SK-N-SH (cell line): ENCODE results near the gene ST7. TPM values are rescaled to one million over a fixed set of nuclear protein-coding genes. Genes with fewer than 3 reads are reported as not detected.
A peak's percentile ranks its signal among the peaks of the same experiment; 100 is the strongest.

Experiments
- CTCF ChIA-PET: fragments of 300-600, 350-600 bp; formaldehyde crosslinking; extraction: SDS; loops from one replicate; lab custom pipeline; 2021; lab: Yijun Ruan, JAX
- POLR2A ChIA-PET: fragments of 350-600 bp; sonication (Branson Sonifier 250); formaldehyde crosslinking; extraction: SDS; loops from one replicate; lab custom pipeline; 2020; ENCODE audit warnings: antibody characterized with exemption, inconsistent platforms; lab: Yijun Ruan, JAX
- DNase-seq: peaks from one replicate; pipeline ENCODE4 v3.0.0; 2012
- H2AFZ ChIP-seq: fragments of 200-600 bp; sonication (generic); 2 replicates; pipeline ENCODE4 v1.8.1; 2016; ENCODE audit warnings: antibody characterized with exemption, mild to moderate bottlenecking, low read depth
- H3F3A ChIP-seq: fragments of 200-600 bp; sonication (generic); replicated peaks from 2 replicates; pipeline ENCODE3; 2016; ENCODE audit warnings: antibody characterized with exemption, mild to moderate bottlenecking; ENCODE audit not compliant: insufficient read depth
- H3K27ac ChIP-seq, 2 experiments: fragments of 200-500 bp in 1 of 2; fragments of 200-600 bp in 1 of 2; sonication (Bioruptor generic) in 1 of 2; sonication (generic), shearing (Covaris generic) in 1 of 2; 2 replicates each; pipeline versions ENCODE4 v1.5.1 to v1.6.1; 2014 to 2016; ENCODE audit warnings: low read depth in 2 of 2, inconsistent platforms in 1 of 2, low read length in 1 of 2, mild to moderate bottlenecking in 1 of 2, mixed read lengths in 1 of 2
- H3K27me3 ChIP-seq: fragments of 200-600 bp; sonication (generic), shearing (Covaris generic); 2 replicates; pipeline ENCODE4 v1.6.1; 2016; ENCODE audit warnings: mixed run types; ENCODE audit not compliant: insufficient read depth
- H3K36me3 ChIP-seq, 2 experiments: fragments of 200-500 bp in 1 of 2; fragments of 200-600 bp in 1 of 2; sonication (Bioruptor generic) in 1 of 2; sonication (generic) in 1 of 2; replicated peaks in 1 of 2; 2 replicates each; pipeline versions ENCODE3 to v1.5.1; 2014 to 2016; ENCODE audit warnings: low read length in 1 of 2, mild to moderate bottlenecking in 1 of 2; ENCODE audit not compliant: insufficient read depth in 2 of 2, control insufficient read depth in 1 of 2
- H3K4me1 ChIP-seq, 2 experiments: fragments of 200-500 bp in 1 of 2; fragments of 200-600 bp in 1 of 2; sonication (Bioruptor generic) in 1 of 2; sonication (generic), shearing (Covaris generic) in 1 of 2; 2 replicates each; pipeline versions ENCODE4 v1.5.1 to v1.6.1; 2014 to 2016; ENCODE audit warnings: low read depth in 1 of 2, low read length in 1 of 2, mixed run types in 1 of 2; ENCODE audit not compliant: insufficient read depth in 2 of 2, control insufficient read depth in 1 of 2
- H3K4me2 ChIP-seq: fragments of 200-600 bp; sonication (generic), shearing (Covaris generic); 2 replicates; pipeline ENCODE4 v1.6.1; 2017; ENCODE audit warnings: mixed run types
- H3K4me3 ChIP-seq, 2 experiments: fragments of 200-500 bp in 1 of 2; fragments of 200-600 bp in 1 of 2; sonication (Bioruptor generic) in 1 of 2; sonication (generic), shearing (Covaris generic) in 1 of 2; 2 replicates each; pipeline versions ENCODE4 v1.5.1 to v1.8.1; 2014 to 2016; ENCODE audit warnings: low read depth in 2 of 2, inconsistent platforms in 1 of 2, low read length in 1 of 2, mild to moderate bottlenecking in 1 of 2, mixed read lengths in 1 of 2, moderate library complexity in 1 of 2
- H3K79me2 ChIP-seq: fragments of 200-600 bp; sonication (generic); 2 replicates; pipeline ENCODE4 v1.8.1; 2017; ENCODE audit warnings: mild to moderate bottlenecking; ENCODE audit not compliant: insufficient read depth
- H3K9ac ChIP-seq: fragments of 200-600 bp; sonication (generic); 2 replicates; pipeline ENCODE4 v1.6.1; 2017; ENCODE audit warnings: mixed run types
- H3K9me2 ChIP-seq: fragments of 200-600 bp; sonication (generic); 2 replicates; pipeline ENCODE4 v1.6.1; 2017; ENCODE audit warnings: mixed run types
- H3K9me3 ChIP-seq: fragments of 200-600 bp; sonication (generic); 2 replicates; pipeline ENCODE4 v1.6.1; 2017; ENCODE audit warnings: mixed run types, mild to moderate bottlenecking, moderate library complexity
- H4K20me1 ChIP-seq: fragments of 200-600 bp; sonication (generic); 2 replicates; pipeline ENCODE4 v1.6.1; 2017; ENCODE audit warnings: mild to moderate bottlenecking, mixed run types; ENCODE audit not compliant: insufficient read depth
- ELF1 ChIP-seq: IDR thresholded peaks from 2 replicates; pipeline ENCODE4 v1.4.0; 2012
- NFIC ChIP-seq: IDR thresholded peaks from 2 replicates; pipeline ENCODE4 v1.4.0; 2012; ENCODE audit warnings: borderline replicate concordance
- RAD21 ChIP-seq: IDR thresholded peaks from 2 replicates; pipeline ENCODE4 v1.6.1; 2012; ENCODE audit warnings: mild to moderate bottlenecking, low read length
- REST ChIP-seq: IDR thresholded peaks from 2 replicates; pipeline ENCODE4 v1.6.1; 2012; ENCODE audit warnings: mild to moderate bottlenecking, low read depth, low read length, moderate library complexity
- RFX5 ChIP-seq: IDR thresholded peaks from 2 replicates; pipeline ENCODE4 v1.6.1; 2012; ENCODE audit warnings: mild to moderate bottlenecking, improper control_type of control experiment, low read length
- TAF1 ChIP-seq: IDR thresholded peaks from 2 replicates; pipeline ENCODE4 v1.6.1; 2012; ENCODE audit warnings: low read depth, mild to moderate bottlenecking, low read length, moderate library complexity, borderline replicate concordance
- TEAD4 ChIP-seq: IDR thresholded peaks from 2 replicates; pipeline ENCODE4 v1.4.0; 2012; ENCODE audit warnings: mild to moderate bottlenecking, borderline replicate concordance; ENCODE audit not compliant: insufficient read depth
- WGBS: methylation state at CpG from one replicate; pipeline ENCODE4 v1.1.6; 2017; ENCODE audit warnings: low lambda C conversion rate; 5-methylcytosine and 5-hydroxymethylcytosine counted together
- polyA plus RNA-seq, 3 experiments: library from polyadenylated mRNA; depleted of rRNA; stranded (reverse); fragments of >200 nt; gene quantifications; 2 replicates each; pipeline ENCODE4 v1.2.3, GENCODE V29; 2012
- TF ChIP-seq, protein P1 (sequence below): IDR thresholded peaks from 2 replicates; pipeline ENCODE4; 2012

The ST7 gene
- polyA plus RNA-seq, 1 of the 3 experiments (the other 2 are of a cell fraction) = 23.5 TPM

DNA sequence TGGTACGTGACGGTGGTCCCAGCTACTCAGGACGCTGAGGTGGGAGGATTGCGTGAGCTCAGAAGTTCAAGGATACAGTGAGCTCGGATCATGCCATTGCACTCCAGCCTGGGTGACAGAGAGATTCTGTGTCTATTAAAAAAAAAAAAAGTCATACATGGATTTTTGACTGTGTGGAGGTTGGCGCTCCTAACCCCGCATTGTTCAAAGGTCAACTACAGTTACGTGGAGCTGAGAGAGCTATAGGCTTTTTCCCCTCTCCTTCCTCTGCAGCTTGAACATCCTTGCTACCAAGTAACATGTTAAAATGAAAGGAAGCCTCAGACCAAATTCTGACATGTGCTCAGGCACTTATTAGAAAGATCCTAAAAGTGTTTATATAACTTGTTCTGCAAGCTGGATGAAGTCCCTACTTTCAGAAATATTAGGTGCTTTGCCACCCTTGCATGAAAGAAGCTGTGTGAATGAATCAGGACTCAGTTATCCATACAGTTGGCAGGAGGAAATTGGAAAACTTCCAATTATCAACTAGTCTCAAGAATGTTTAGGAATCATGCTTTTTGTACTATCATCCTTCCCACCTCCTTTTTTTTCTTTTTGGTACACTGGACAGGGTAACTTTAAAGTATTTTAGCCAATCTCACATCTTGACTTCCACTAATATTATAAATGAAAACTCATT lies 12.5 kb upstream of the ST7 start:
- Histone ChIP-seq H4K20me1 (no peaks in the 10 kb centered on the region), H3K4me2 (no peak overlapping the region), H3K27me3 (no peaks in the 10 kb centered on the region), H3K9me3 (no peaks in the 10 kb centered on the region), H2AFZ (no peak overlapping the region), H3K36me3 (no peaks in the 10 kb centered on the region), H3K79me2 (no peaks in the 10 kb centered on the region), H3K9me2 (no peaks in the 10 kb centered on the region), H3K9ac (no peak overlapping the region), H3F3A (no peaks in the 10 kb centered on the region), H3K4me3 (no peak overlapping the region), H3K4me1 (no peaks in the 10 kb centered on the region), H3K27ac (no peak overlapping the region)
- TF ChIP-seq NFIC (0 out of 2 replicates have a peak, but pooled peaks have one; percentile 21), TAF1 (no peak)
- CTCF ChIA-PET = interaction anchor here (1.0 to 8.2 kb wide), 4 partner anchors 10 to 47 kb away, joined by 3 to 44 read pairs (median 4); no protein-coding TSS in a partner anchor
- no peak for DNase-seq
- POLR2A ChIA-PET = interaction anchor here (1.2 kb wide), 1 partner anchor 17 kb away, joined by 3 read pairs; no protein-coding TSS in a partner anchor
- WGBS = 95% methylated on average over 7 of the region's 8 CpGs

GRCh38 chr7:116942504-116942903 lies 10.8 kb upstream of the ST7 start:
- no peak for TF ChIP-seq RFX5
- TF ChIP-seq RAD21 = no peak
- no peaks in the 10 kb centered on the region for H4K20me1 ChIP-seq
- no peaks in the 10 kb centered on the region for H3K9me2 ChIP-seq
- H2AFZ ChIP-seq = no peak overlapping the region
- WGBS = 85% methylated on average over 2 of the region's 2 CpGs
- H3K4me1 ChIP-seq = no peaks in the 10 kb centered on the region
- ChIA-PET POLR2A (no interaction called here), CTCF (interaction anchor here (0.8 to 8.2 kb wide), 3 partner anchors 10 to 185 kb away, joined by 3 to 44 read pairs (median 5); no protein-coding TSS in a partner anchor)
- H3K4me2 ChIP-seq = no peak overlapping the region
- H3K79me2 ChIP-seq = no peaks in the 10 kb centered on the region
- DNase-seq = no peak
- no peaks in the 10 kb centered on the region for H3F3A ChIP-seq
- H3K4me3 ChIP-seq = no peak overlapping the region
- H3K9ac ChIP-seq = no peak overlapping the region
- no peaks in the 10 kb centered on the region for H3K27me3 ChIP-seq
- H3K9me3 ChIP-seq = no peaks in the 10 kb centered on the region
- no peak overlapping the region for H3K27ac ChIP-seq
- no peaks in the 10 kb centered on the region for H3K36me3 ChIP-seq

DNA sequence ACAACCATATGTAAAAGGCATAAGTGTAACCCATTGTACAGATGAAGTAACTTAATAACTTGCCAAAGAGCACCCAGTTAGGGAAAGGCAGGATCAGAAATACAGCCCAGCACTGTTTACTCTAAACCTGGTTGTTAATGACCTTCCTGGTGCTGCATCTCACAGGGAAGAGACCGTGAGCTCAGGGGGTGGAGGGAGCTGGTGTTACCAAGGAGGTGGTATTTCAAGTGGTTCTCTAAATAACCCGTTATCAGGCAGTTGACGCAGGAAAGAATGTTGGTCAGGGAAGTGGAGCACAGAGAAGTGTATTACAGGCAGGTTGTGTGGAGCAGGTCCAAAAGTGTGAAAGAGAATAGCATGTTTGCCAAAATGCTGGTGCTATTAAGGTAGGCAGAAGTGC lies 4.4 kb upstream of the ST7 start:
- Histone ChIP-seq H3K4me3 (no peak overlapping the region), H3K27ac (no peak overlapping the region), H2AFZ (no peak overlapping the region), H3K36me3 (no peaks in the 10 kb centered on the region), H3K9me2 (no peaks in the 10 kb centered on the region), H3K4me1 (peaks cover 7 to 8% of the 10 kb centered on the region in 2 experiments; a peak in 3 of 4 replicates), H4K20me1 (no peaks in the 10 kb centered on the region), H3K9me3 (no peaks in the 10 kb centered on the region), H3K4me2 (no peak overlapping the region), H3K9ac (no peak overlapping the region), H3K79me2 (0 out of 2 replicates have a peak, but pooled peaks cover under 1% of the 10 kb centered on the region), H3F3A (peaks cover 8% of the 10 kb centered on the region), H3K27me3 (no peaks in the 10 kb centered on the region)
- 84% methylated on average over 3 of the region's 3 CpGs for WGBS
- no peak for TF ChIP-seq REST
- TF ChIP-seq TEAD4 = no peak
- TF ChIP-seq, protein P1, sequence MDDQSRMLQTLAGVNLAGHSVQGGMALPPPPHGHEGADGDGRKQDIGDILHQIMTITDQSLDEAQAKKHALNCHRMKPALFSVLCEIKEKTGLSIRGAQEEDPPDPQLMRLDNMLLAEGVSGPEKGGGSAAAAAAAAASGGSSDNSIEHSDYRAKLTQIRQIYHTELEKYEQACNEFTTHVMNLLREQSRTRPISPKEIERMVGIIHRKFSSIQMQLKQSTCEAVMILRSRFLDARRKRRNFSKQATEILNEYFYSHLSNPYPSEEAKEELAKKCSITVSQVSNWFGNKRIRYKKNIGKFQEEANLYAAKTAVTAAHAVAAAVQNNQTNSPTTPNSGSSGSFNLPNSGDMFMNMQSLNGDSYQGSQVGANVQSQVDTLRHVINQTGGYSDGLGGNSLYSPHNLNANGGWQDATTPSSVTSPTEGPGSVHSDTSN = no peak
- no peak for TF ChIP-seq ELF1
- ChIA-PET CTCF (interaction anchor here (1.0 to 2.5 kb wide), 3 partner anchors 10 to 18 kb away, joined by 3 to 10 read pairs (median 6); no protein-coding TSS in a partner anchor), POLR2A (no interaction called here)
- no peak for DNase-seq
